Common myeloid progenitor, CD34-positive (primary cell): ENCODE results near the gene PLEKHG3.

Source experiments
- CTCF ChIA-PET: fragments of 350-600 bp; sonication (Branson Sonifier 250); formaldehyde crosslinking; loops from one replicate; lab custom pipeline; 2021; ENCODE audit warnings: antibody characterized with exemption; lab: Charles Lee
- POLR2A ChIA-PET: fragments of 350-600 bp; sonication (Branson Sonifier 250); formaldehyde crosslinking; loops from one replicate; lab custom pipeline; 2021; ENCODE audit warnings: antibody characterized with exemption; lab: Charles Lee
- DNase-seq, 3 donors: peaks; one replicate each; pipeline versions ENCODE4 v3.0.0 to v3.0.0-alpha.2; 2013
- H3K27ac ChIP-seq, 2 experiments: 1 replicate in 1 of 2; 2 replicates in 1 of 2; pipeline ENCODE4 v1.7.0; 2013; ENCODE audit warnings: inconsistent platforms in 2 of 2, low read length in 2 of 2, mild to moderate bottlenecking in 2 of 2, low read depth in 1 of 2, moderate library complexity in 1 of 2; ENCODE audit not compliant: severe bottlenecking in 2 of 2, insufficient read depth in 1 of 2, poor library complexity in 1 of 2
- H3K27me3 ChIP-seq, 5 experiments: replicated peaks in 2 of 5; 1 replicate in 3 of 5; 2 replicates in 2 of 5; pipeline versions ENCODE4 v1.6.1 to v1.7.0; 2013; ENCODE audit warnings: low read length in 4 of 5, mild to moderate bottlenecking in 2 of 5, moderate library complexity in 2 of 5, inconsistent platforms in 1 of 5; ENCODE audit not compliant: insufficient read depth in 5 of 5, control insufficient read depth in 4 of 5
- H3K36me3 ChIP-seq, 4 experiments: 1 replicate in 2 of 4; 2 replicates in 2 of 4; pipeline versions ENCODE4 v1.6.1 to v1.7.0; 2013; ENCODE audit warnings: low read length in 3 of 4, control low read depth in 1 of 4, mild to moderate bottlenecking in 1 of 4; ENCODE audit not compliant: control insufficient read depth in 4 of 4, insufficient read depth in 4 of 4
- H3K4me1 ChIP-seq, 4 experiments: 1 replicate in 3 of 4; 2 replicates in 1 of 4; pipeline versions ENCODE4 v1.6.1 to v1.7.1; 2013; ENCODE audit warnings: low read length in 3 of 4, mild to moderate bottlenecking in 3 of 4, control low read depth in 1 of 4, inconsistent platforms in 1 of 4, moderate library complexity in 1 of 4; ENCODE audit not compliant: control insufficient read depth in 4 of 4, insufficient read depth in 4 of 4; ENCODE audit errors: control extremely low read depth in 1 of 4
- H3K4me3 ChIP-seq, 7 experiments: 1 replicate in 4 of 7; 2 replicates in 3 of 7; pipeline versions ENCODE4 v1.5.1 to v1.7.0; 2013; ENCODE audit warnings: mild to moderate bottlenecking in 7 of 7, low read length in 6 of 7, moderate library complexity in 6 of 7, inconsistent platforms in 2 of 7, low read depth in 2 of 7, control low read depth in 1 of 7; ENCODE audit not compliant: insufficient read depth in 4 of 7, control insufficient read depth in 1 of 7; ENCODE audit errors: extremely low read depth in 1 of 7
- H3K9me3 ChIP-seq, 5 experiments: 1 replicate in 4 of 5; 2 replicates in 1 of 5; pipeline versions ENCODE4 v1.6.1 to v1.7.1; 2013; ENCODE audit warnings: low read length in 4 of 5, mild to moderate bottlenecking in 2 of 5, inconsistent platforms in 1 of 5, low read depth in 1 of 5, moderate library complexity in 1 of 5; ENCODE audit not compliant: control insufficient read depth in 4 of 5, insufficient read depth in 2 of 5; ENCODE audit errors: control extremely low read depth in 1 of 5
- WGBS: methylation state at CpG from one replicate; pipeline ENCODE4 v1.1.5; 2013; ENCODE audit not compliant: insufficient coverage; 5-methylcytosine and 5-hydroxymethylcytosine counted together

The PLEKHG3 gene

DNA sequence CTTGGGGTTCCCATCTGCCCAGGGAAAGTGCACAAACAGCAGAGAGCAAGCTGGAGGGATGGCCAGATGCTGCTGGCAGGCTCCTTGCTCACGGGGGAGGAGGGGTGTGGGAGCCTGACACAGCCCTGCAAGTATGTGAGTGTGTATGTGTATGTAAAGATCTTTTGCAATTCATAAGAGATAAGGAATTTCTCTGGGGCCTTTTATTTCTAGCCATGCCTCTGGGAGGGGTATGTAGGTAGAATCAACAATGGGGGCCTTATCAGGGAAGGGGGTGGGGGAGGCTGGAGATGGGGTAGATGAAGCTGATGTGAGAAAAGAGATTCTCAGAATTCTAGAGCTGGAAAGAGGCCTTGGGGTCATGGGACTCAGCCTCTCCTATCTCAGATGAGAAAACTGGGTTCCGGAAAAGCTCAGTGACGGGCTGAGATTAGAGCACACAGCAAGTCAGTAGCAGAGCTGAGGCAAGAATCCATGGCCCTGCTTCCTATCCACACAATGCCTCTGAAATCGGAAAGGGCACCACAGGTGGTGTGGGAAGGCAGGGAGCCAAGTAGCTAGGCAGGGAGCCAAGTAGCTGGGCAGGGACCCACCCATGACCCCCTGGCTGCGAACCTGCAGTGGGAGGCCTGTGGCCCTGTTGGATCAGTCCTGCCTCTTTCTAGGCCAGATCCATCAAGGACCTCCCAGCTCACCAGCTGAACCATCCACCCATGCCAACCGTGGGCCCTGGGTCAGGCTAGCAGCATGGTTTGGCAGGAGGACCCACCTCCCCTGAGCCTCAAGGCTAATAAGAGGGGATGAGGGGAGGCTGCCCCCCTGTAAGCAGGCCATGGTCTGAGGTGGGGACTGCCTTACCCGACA is 54.7 kb downstream of the PLEKHG3 start:
- no peak overlapping the region for H3K4me3 ChIP-seq
- peaks cover 0 to 24% (median 0%) of the 10 kb centered on the region in 5 experiments for H3K27me3 ChIP-seq
- H3K36me3 ChIP-seq, result no peaks in the 10 kb centered on the region
- no peak for DNase-seq
- H3K9me3 ChIP-seq, result no peaks in the 10 kb centered on the region
- 95% methylated on average over 4 of the region's 7 CpGs for WGBS
- H3K4me1 ChIP-seq, result peaks cover 0 to 33% (median 18%) of the 10 kb centered on the region in 4 experiments
- no peak overlapping the region for H3K27ac ChIP-seq
- ChIA-PET POLR2A (no interaction called here), CTCF (interaction anchor here (1.6 to 4.7 kb wide), 3 partner anchors 12 to 133 kb away, joined by 6 to 50 read pairs (median 10); no protein-coding TSS in a partner anchor)

- H3K36me3 ChIP-seq, result no peaks in the 10 kb centered on the region
- CTCF ChIA-PET, result interaction anchor here (1.6 to 4.7 kb wide), 4 partner anchors 13 to 133 kb away, joined by 6 to 50 read pairs (median 11); no protein-coding TSS in a partner anchor
- H3K27ac ChIP-seq, result no peak overlapping the region
- WGBS, result 97% methylated on average over 5 of the region's 6 CpGs
- POLR2A ChIA-PET, result no interaction called here
- H3K9me3 ChIP-seq, result no peaks in the 10 kb centered on the region
- no peak for DNase-seq
- peaks cover 0 to 39% (median 24%) of the 10 kb centered on the region in 4 experiments for H3K4me1 ChIP-seq
- no peak overlapping the region for H3K4me3 ChIP-seq
- H3K27me3 ChIP-seq, result peaks cover 0 to 24% (median 0%) of the 10 kb centered on the region in 5 experiments
These were observed 55.3 kb downstream of the PLEKHG3 start for GRCh38 chr14:64759555-64759938.

DNA sequence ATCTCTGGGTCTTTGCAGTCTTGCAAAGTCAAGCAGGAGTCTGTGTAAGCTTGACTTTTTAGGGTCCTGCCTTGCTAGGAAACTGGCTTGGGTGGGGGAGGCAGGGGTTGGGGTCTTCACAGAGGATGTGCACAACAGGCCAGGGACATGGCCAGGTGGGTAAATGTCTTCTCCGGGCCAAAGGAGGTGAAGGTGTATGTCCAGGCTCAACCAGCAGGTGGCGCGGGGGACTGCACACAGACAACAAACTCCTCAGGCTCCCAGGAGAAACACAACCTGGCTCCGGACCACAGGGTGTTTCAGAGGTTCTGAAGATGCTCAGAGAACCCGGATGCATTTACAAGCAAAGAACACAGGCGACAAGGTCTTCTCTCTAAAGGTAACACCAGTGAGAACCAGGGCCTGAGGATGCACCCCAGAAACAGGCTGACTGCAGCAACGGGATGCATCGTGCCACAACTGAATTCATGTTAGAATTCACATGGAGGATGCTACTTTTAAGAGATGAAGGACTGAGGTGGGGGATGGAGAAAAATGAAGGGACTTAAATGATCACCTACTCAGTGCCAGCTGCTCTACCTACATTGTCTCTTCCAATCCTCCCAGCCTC is 56.0 kb downstream of the PLEKHG3 start:
- H3K4me3 ChIP-seq, result no peak overlapping the region
- H3K36me3 ChIP-seq, result no peaks in the 10 kb centered on the region
- peaks cover 0 to 44% (median 27%) of the 10 kb centered on the region in 4 experiments for H3K4me1 ChIP-seq
- no peak overlapping the region for H3K27ac ChIP-seq
- 72% methylated on average over 5 of the region's 8 CpGs for WGBS
- no peaks in the 10 kb centered on the region for H3K9me3 ChIP-seq
- CTCF ChIA-PET, result interaction anchor here (1.4 to 4.7 kb wide), 8 partner anchors 11 to 132 kb away, joined by 3 to 50 read pairs (median 11); no protein-coding TSS in a partner anchor
- DNase-seq, result peak; percentile 38 to 56 (median 44)
- POLR2A ChIA-PET, result no interaction called here
- peaks cover 0 to 21% (median 0%) of the 10 kb centered on the region in 5 experiments for H3K27me3 ChIP-seq

DNA sequence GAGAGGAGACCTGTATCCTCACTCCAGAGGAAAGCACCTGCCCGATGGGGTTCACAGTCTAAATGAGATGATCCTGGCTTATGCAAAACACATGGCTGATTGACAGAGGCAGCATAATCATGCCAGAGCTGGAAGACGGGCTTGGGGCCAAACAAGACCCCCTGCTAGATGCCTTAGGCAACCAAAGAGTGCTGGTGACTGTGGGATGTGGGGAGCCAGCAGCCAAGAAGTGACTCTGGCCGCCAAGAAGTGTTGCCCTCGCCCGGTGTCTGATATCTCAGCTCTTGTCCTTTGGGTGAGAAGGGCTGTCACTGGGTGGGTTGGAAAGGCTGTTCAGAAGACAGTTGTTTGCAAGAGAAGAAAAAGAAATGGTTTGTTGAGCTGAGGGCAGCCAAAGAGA is 56.7 kb downstream of the PLEKHG3 start:
- no peaks in the 10 kb centered on the region for H3K36me3 ChIP-seq
- H3K9me3 ChIP-seq, result no peaks in the 10 kb centered on the region
- 88% methylated on average over 1 of the region's 5 CpGs for WGBS
- no peak for DNase-seq
- H3K4me3 ChIP-seq, result no peak overlapping the region
- ChIA-PET CTCF (interaction anchor here (0.6 to 4.7 kb wide), 13 partner anchors 11 to 208 kb away, joined by 3 to 50 read pairs (median 5); no protein-coding TSS in a partner anchor), POLR2A (interaction anchor here (1.1 kb wide), 1 partner anchor 106 kb away, joined by 3 read pairs; no protein-coding TSS in a partner anchor)
- peaks cover 0 to 44% (median 27%) of the 10 kb centered on the region in 4 experiments for H3K4me1 ChIP-seq
- peaks cover 0 to 21% (median 0%) of the 10 kb centered on the region in 5 experiments for H3K27me3 ChIP-seq
- no peak overlapping the region for H3K27ac ChIP-seq

DNA sequence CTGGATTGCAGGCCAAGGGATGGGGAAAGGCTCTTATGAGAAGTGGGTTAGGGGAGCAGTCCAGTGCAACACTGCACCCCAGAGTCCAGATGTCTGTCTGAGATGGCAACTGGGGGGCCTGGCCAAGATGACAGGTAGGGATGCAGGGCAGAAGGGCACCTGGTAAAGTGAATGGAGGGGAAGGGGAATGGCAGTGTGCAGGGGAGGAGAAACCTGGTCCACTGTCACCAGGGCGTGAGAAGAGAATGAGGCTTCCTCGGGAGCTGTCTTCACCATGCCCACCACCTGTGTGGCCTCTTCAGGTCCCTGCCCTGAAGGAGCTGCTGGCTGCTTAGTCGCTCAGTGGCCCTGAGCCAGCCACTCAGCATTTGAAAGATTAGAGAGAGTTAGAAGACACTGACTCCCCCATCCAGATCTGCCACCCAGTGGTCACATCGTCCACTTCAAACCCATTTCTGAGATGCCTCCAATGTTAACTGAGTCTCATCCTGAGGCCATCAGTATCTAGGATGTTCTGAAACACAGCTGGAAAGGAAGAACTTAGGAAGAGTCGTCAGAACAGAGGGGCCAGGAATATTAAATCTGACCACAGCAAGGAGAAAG is 57.3 kb downstream of the PLEKHG3 start:
- Histone ChIP-seq H3K9me3 (no peaks in the 10 kb centered on the region), H3K27me3 (peaks cover 0 to 21% (median 0%) of the 10 kb centered on the region in 5 experiments), H3K4me1 (peaks cover 0 to 44% (median 27%) of the 10 kb centered on the region in 4 experiments), H3K36me3 (no peaks in the 10 kb centered on the region), H3K4me3 (no peak overlapping the region), H3K27ac (no peak overlapping the region)
- DNase-seq, result no peak
- POLR2A ChIA-PET, result interaction anchor here (1.1 kb wide), 1 partner anchor 107 kb away, joined by 3 read pairs; no protein-coding TSS in a partner anchor
- CTCF ChIA-PET, result interaction anchor here (0.6 to 4.7 kb wide), 20 partner anchors 10 to 209 kb away, joined by 3 to 50 read pairs (median 4); no protein-coding TSS in a partner anchor
- WGBS, result 70% methylated on average over 3 of the region's 5 CpGs

DNA sequence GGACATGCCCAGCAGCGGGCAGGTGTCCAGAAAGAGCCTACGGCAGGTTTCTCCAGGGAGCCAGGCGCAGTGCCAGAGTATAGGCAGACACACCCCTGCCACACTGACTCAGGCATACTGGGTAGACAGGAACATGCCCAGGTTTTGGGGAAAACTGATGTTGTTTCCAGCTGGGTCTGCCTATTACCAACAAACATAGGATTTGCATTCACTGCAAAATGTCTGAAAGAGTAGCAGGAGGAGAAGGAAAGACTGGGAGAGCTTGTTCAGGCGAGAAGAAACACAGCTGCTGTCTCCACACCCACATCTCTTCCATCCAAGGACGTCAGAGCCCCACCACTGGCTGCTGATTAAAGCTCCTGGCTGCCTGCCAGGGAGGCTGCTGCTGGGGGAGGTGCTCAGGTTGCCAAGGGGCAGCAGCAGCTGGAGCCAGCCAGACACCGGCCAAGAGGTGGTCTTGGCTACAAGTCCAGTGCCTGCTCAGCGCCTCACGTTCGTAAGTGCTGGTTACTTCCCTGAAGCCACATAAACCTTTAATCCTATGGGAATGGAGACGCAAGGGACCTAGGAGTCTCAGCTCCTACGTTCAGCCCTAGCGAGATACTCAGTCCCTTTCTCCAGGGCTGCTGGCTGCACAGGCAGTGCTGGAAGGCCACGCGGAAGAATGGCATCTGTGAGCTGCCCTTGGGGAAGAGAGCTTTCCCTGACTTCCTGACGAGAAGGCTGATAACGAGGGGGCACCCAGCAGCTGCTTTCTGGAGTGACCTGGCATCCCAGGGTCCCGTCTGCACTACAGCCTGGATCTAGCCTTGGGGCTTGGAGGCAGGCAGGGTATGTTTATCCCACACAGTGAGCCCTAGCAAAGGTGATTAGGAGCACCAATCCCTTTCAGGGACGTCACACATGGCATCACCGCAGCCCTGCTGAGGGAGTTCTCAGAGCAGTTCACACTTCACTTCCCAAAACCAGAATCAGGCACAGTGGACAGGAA is 58.1 kb downstream of the PLEKHG3 start:
- peaks cover 0 to 21% (median 0%) of the 10 kb centered on the region in 5 experiments for H3K27me3 ChIP-seq
- 46% methylated on average over 17 of the region's 19 CpGs for WGBS
- H3K9me3 ChIP-seq, result no peaks in the 10 kb centered on the region
- DNase-seq, result peak; percentile 49 to 68 (median 65)
- ChIA-PET CTCF (interaction anchor here (0.9 to 4.7 kb wide), 19 partner anchors 9 to 131 kb away, joined by 3 to 50 read pairs (median 5); no protein-coding TSS in a partner anchor), POLR2A (interaction anchor here (1.1 kb wide), 1 partner anchor 107 kb away, joined by 3 read pairs; no protein-coding TSS in a partner anchor)
- H3K27ac ChIP-seq, result no peak overlapping the region
- H3K4me1 ChIP-seq, result peaks cover 0 to 44% (median 27%) of the 10 kb centered on the region in 4 experiments
- no peak overlapping the region for H3K4me3 ChIP-seq
- H3K36me3 ChIP-seq, result no peaks in the 10 kb centered on the region
